Small intestine (tissue), 7 donors: Measurements from ENCODE around the gene RAB29. TPM values are rescaled to one million over a fixed set of nuclear protein-coding genes. Genes with fewer than 3 reads are reported as not detected.

Experiments used
- DNase-seq, 2 donors: peaks; one replicate each; pipeline versions ENCODE4 v3.0.0 to v3.0.0-alpha.2; 2013
- FAIRE-seq: peaks from 2 replicates; lab custom pipeline; 2012; peaks lifted over from hg19 to GRCh38; lab: Jason Lieb, UNC
- H3K27ac ChIP-seq, 3 donors: one replicate each; pipeline ENCODE4 v1.5.1; 2013; ENCODE audit warnings: low read length in 2 of 3, mild to moderate bottlenecking in 2 of 3, control low read depth in 1 of 3, inconsistent platforms in 1 of 3, low read depth in 1 of 3, moderate library complexity in 1 of 3
- H3K27me3 ChIP-seq, 3 donors: one replicate each; pipeline ENCODE4 v1.6.1; 2013; ENCODE audit warnings: low read length in 3 of 3, inconsistent platforms in 1 of 3; ENCODE audit not compliant: control insufficient read depth in 3 of 3, insufficient read depth in 3 of 3
- H3K36me3 ChIP-seq, 3 donors: one replicate each; pipeline ENCODE4 v1.6.1; 2013; ENCODE audit warnings: low read length in 3 of 3, inconsistent platforms in 1 of 3, low read depth in 1 of 3, mild to moderate bottlenecking in 1 of 3, moderate library complexity in 1 of 3; ENCODE audit not compliant: control insufficient read depth in 3 of 3, insufficient read depth in 2 of 3
- H3K4me1 ChIP-seq, 3 donors: one replicate each; pipeline ENCODE4 v1.6.1; 2013; ENCODE audit warnings: low read length in 2 of 3, inconsistent platforms in 1 of 3, low read depth in 1 of 3, mild to moderate bottlenecking in 1 of 3, moderate library complexity in 1 of 3; ENCODE audit not compliant: control insufficient read depth in 3 of 3, insufficient read depth in 2 of 3
- H3K4me3 ChIP-seq, 3 donors: one replicate each; pipeline ENCODE4 v1.5.1; 2013; ENCODE audit warnings: low read length in 3 of 3, control low read depth in 1 of 3, inconsistent platforms in 1 of 3, low read depth in 1 of 3, mild to moderate bottlenecking in 1 of 3, moderate library complexity in 1 of 3
- H3K9me3 ChIP-seq, 2 donors: one replicate each; pipeline ENCODE4 v1.6.1; 2013; ENCODE audit warnings: low read depth in 1 of 2, low read length in 1 of 2; ENCODE audit not compliant: control insufficient read depth in 2 of 2, insufficient read depth in 1 of 2
- WGBS, 3 donors: extraction: QIAGEN DNeasy Blood & Tissue Kit; methylation state at CpG; one replicate each; pipeline ENCODE4 v1.1.7; 2013; 5-methylcytosine and 5-hydroxymethylcytosine counted together
- polyA plus RNA-seq, 4 donors: library from polyadenylated mRNA; stranded (reverse) in 3 of 4; unstranded in 1 of 4; fragments of 200-250 nt in 3 of 4; fragments of 120-200 nt in 1 of 4; gene quantifications; one replicate each; pipeline versions ENCODE4 v1.2.1 to v1.2.3, GENCODE V29; 2013
- donor health status: healthy with polysubstance abuse.
- donor health status: control.
- donor health status: control.
- donor health status: Bipolar disorder and iron deficiency.
- donor health status: healthy.

The RAB29 gene
- polyA plus RNA-seq, 4 donors: 7.4 to 152 (median 8.9) TPM

GRCh38 chr1:205719015-205719414 lies 56.3 kb downstream of the RAB29 start:
- H3K9me3 ChIP-seq: no peaks in the 10 kb centered on the region
- no peak overlapping the region for H3K27ac ChIP-seq
- WGBS, 3 donors: 57 to 64% (median 58%) methylated on average over 3 of the region's 3 CpGs
- FAIRE-seq: no peak
- no peak for DNase-seq
- H3K27me3 ChIP-seq: no peaks in the 10 kb centered on the region
- no peaks in the 10 kb centered on the region for H3K4me1 ChIP-seq
- H3K36me3 ChIP-seq: peaks cover 3 to 20% (median 10%) of the 10 kb centered on the region in 3 donors
- no peak overlapping the region for H3K4me3 ChIP-seq

Other genes starting within 250 kb of the RAB29 start
- 10 to 100 TPM in 1 of 4 donors, 1 to 10 TPM in 3; 2.7 to 14.7 (median 4.5) TPM for gene ELK4, start 143.5 kb downstream of the RAB29 start, polyA plus RNA-seq
- 10 to 100 TPM in 1 of 4 donors, 1 to 10 TPM in 3; 1.1 to 10.6 (median 4.9) TPM for gene SLC45A3, start 95.0 kb downstream of the RAB29 start, polyA plus RNA-seq
- gene NUCKS1, start 25.3 kb downstream of the RAB29 start, polyA plus RNA-seq: 100 to 1,000 TPM in 1 of 4 donors, 10 to 100 TPM in 2, 1 to 10 TPM in 1; 7.8 to 104 (median 32.1) TPM
- gene SLC41A1, start 37.7 kb upstream of the RAB29 start, polyA plus RNA-seq: 1 to 10 TPM in 3 of 4 donors, under 1 TPM in 1; 0.89 to 9.4 (median 3.2) TPM
- under 1 TPM in 2 of 4 donors, not detected in 2; 0.15 to 0.19 TPM for gene PM20D1, start 74.7 kb upstream of the RAB29 start, polyA plus RNA-seq
- under 1 TPM; 0.01 to 0.81 (median 0.13) TPM for gene SLC26A9, start 168.0 kb upstream of the RAB29 start, polyA plus RNA-seq
- gene RAB7B, start 227.9 kb upstream of the RAB29 start, polyA plus RNA-seq: 1 to 10 TPM in 2 of 4 donors, under 1 TPM in 2; 0.45 to 3.6 (median 0.89) TPM
- gene CTSE, start 248.4 kb upstream of the RAB29 start, polyA plus RNA-seq: 100 to 1,000 TPM in 2 of 4 donors, 10 to 100 TPM in 2; 13.0 to 216 (median 112) TPM